ENCODE measurements around the gene MOK. TPM values are rescaled to one million over a fixed set of nuclear protein-coding genes. Genes with fewer than 3 reads are reported as not detected.
"Not testable (repeated sequence)": the region's sequence is repeated elsewhere in the genome, so short reads cannot be mapped to it uniquely, and the experiment has no call there.

The MOK gene
- polyA plus RNA-seq, 4 donors = 2.9 to 11.5 (median 4.7) TPM

DNA sequence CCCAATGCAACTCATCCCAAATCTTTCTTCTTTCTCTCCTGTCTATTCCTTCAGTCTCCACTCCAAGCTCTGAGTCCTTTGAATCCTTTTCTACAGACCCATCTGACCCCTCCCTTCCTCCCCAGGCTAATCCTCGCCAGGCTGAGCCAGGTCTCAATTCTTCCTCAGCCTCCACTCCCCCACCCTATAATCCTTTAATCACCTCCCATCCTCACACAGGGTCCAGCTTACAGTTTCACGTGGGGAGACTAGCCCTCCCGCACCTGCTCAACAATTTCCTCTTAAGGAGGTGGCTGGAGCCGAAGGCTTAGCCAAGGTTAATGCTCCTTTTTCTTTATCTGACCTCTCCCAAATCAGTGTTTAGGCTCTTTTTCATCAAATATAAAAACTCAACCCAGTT is 63.8 kb downstream of the MOK start:
- no peaks in the 10 kb centered on the region for H3K4me1 ChIP-seq (ENCODE audit: control insufficient read depth in 3 of 3, insufficient read depth in 2 of 3, low read depth in 1 of 3, low read length in 2 of 3)
- WGBS, 3 donors = 85 to 90% (median 85%) methylated on average over 4 of the region's 4 CpGs
- DNase-seq (no peak), FAIRE-seq (no peak)
- peaks cover 0 to 7% of the 10 kb centered on the region in 2 donors for H3K9me3 ChIP-seq (ENCODE audit: control insufficient read depth in 2 of 2, insufficient read depth in 1 of 2, low read depth in 1 of 2, low read length in 1 of 2)
- H3K27me3 ChIP-seq (ENCODE audit: control insufficient read depth in 3 of 3, insufficient read depth in 3 of 3, low read length in 3 of 3) = no peaks in the 10 kb centered on the region
- H3K4me3 ChIP-seq (ENCODE audit: low read depth in 1 of 3, low read length in 3 of 3) = no peak overlapping the region
- H3K27ac ChIP-seq (ENCODE audit: low read depth in 1 of 3, low read length in 2 of 3) = no peak overlapping the region
- peaks cover 0 to 6% (median 0%) of the 10 kb centered on the region in 3 donors for H3K36me3 ChIP-seq (ENCODE audit: control insufficient read depth in 3 of 3, insufficient read depth in 2 of 3, low read depth in 1 of 3, low read length in 3 of 3)

DNA sequence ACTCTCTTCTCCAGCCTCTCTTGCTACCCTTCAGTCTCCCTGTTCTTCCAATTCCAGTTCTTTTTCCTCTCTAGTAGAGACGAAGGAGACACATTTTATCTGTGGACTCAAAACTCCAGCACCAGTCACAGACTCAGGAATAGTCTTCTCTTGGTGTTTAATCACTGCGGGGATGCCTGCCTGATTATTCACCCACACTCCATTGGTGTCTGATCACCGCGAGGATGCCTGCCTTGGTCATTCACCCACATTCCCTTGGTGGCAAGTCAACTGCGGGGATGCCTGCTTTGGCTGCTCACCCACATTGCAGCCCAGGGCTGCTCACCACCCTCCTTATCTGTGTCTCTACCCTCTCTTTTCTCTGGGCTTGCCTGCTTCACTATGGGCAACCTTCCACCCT is 64.5 kb downstream of the MOK start:
- H3K9me3 ChIP-seq (ENCODE audit: control insufficient read depth in 2 of 2, insufficient read depth in 1 of 2, low read depth in 1 of 2, low read length in 1 of 2); H3K4me1 ChIP-seq (ENCODE audit: control insufficient read depth in 3 of 3, insufficient read depth in 2 of 3, low read depth in 1 of 3, low read length in 2 of 3); DNase-seq; H3K27me3 ChIP-seq (ENCODE audit: control insufficient read depth in 3 of 3, insufficient read depth in 3 of 3, low read length in 3 of 3); H3K36me3 ChIP-seq (ENCODE audit: control insufficient read depth in 3 of 3, insufficient read depth in 2 of 3, low read depth in 1 of 3, low read length in 3 of 3); FAIRE-seq; H3K27ac ChIP-seq (ENCODE audit: low read depth in 1 of 3, low read length in 2 of 3); H3K4me3 ChIP-seq (ENCODE audit: low read depth in 1 of 3, low read length in 3 of 3): not testable (repeated sequence)
- WGBS, 3 donors = 95 to 96% (median 96%) methylated on average over 5 of the region's 5 CpGs

DNA sequence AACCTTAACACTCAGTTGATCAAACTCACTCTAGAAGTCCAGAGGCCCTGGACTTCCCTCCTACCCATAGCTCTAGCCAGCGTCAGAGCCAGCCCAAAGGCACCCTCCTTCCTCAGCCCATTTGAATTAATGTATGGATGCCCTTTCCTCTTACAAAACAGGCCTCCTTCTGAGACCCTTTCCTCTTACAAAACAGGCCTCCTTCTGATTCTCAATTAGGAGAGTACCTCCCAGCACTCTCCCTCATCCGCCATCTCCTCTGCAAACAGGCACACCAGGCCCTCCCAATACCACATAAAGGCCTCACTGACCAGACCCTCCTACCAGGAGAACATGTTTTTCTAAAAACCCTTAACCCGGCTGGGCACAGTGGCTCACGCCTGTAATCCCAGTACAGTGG is 65.7 kb downstream of the MOK start:
- 94 to 97% (median 96%) methylated on average over 4 of the region's 4 CpGs for WGBS, 3 donors
- FAIRE-seq (no peak), DNase-seq (no peak)
- peaks cover 0 to 2% (median 0%) of the 10 kb centered on the region in 3 donors for H3K4me1 ChIP-seq (ENCODE audit: control insufficient read depth in 3 of 3, insufficient read depth in 2 of 3, low read depth in 1 of 3, low read length in 2 of 3)
- no peak overlapping the region for H3K27ac ChIP-seq (ENCODE audit: low read depth in 1 of 3, low read length in 2 of 3)
- no peak overlapping the region for H3K4me3 ChIP-seq (ENCODE audit: low read depth in 1 of 3, low read length in 3 of 3)
- H3K36me3 ChIP-seq (ENCODE audit: control insufficient read depth in 3 of 3, insufficient read depth in 2 of 3, low read depth in 1 of 3, low read length in 3 of 3) = peaks cover 0 to 6% (median 0%) of the 10 kb centered on the region in 3 donors
- H3K9me3 ChIP-seq (ENCODE audit: control insufficient read depth in 2 of 2, insufficient read depth in 1 of 2, low read depth in 1 of 2, low read length in 1 of 2) = peaks cover 0 to 7% of the 10 kb centered on the region in 2 donors
- H3K27me3 ChIP-seq (ENCODE audit: control insufficient read depth in 3 of 3, insufficient read depth in 3 of 3, low read length in 3 of 3) = no peaks in the 10 kb centered on the region

DNA sequence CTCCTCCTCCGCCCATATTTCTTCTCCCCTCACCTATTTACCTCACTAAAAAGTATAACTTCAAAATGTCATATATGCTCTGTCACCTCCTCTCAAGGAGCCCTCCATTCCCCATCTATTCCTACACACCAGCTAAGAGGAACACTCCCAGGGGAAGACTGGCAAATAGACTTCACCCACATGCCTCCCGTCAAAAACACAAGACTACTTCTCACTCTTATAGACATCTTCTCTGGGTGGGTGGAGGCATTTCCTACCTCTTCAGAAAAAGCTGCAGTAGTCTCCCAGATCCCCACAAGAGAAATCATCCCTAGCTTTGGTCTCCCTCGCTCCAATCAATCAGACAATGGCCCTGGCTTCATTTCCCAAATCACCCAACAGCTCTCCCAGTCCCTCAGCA is 66.2 kb downstream of the MOK start:
- DNase-seq (no peak), FAIRE-seq (no peak)
- WGBS, 3 donors = 80 to 90% (median 89%) methylated on average over 3 of the region's 3 CpGs

DNA sequence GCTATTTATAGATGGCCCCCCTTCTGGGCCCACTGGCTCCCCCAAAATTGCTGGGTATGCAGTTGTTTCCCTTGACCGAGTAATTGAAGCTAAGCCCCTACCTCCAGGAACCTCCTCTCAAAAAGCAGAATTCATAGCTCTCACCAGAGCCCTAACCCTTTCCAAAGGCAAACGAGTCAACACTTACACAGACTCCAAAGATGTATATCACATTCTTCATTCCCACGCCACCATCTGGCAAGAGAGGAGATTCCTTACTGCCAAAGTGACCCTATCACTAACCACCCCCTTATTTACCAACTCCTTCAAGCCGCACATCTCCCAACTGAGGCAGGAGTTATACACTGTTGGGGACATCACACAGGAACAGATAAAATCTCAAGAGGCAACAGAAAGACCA is 66.8 kb downstream of the MOK start:
- H3K4me1 ChIP-seq (ENCODE audit: control insufficient read depth in 3 of 3, insufficient read depth in 2 of 3, low read depth in 1 of 3, low read length in 2 of 3) = peaks cover 0 to 2% (median 0%) of the 10 kb centered on the region in 3 donors
- DNase-seq = no peak
- FAIRE-seq = no peak
- peaks cover 0 to under 1% of the 10 kb centered on the region in 2 donors for H3K9me3 ChIP-seq (ENCODE audit: control insufficient read depth in 2 of 2, insufficient read depth in 1 of 2, low read depth in 1 of 2, low read length in 1 of 2)
- no peak overlapping the region for H3K27ac ChIP-seq (ENCODE audit: low read depth in 1 of 3, low read length in 2 of 3)
- WGBS, 3 donors = 75 to 82% (median 76%) methylated on average over 4 of the region's 4 CpGs
- peaks cover 0 to 11% (median 0%) of the 10 kb centered on the region in 3 donors for H3K36me3 ChIP-seq (ENCODE audit: control insufficient read depth in 3 of 3, insufficient read depth in 2 of 3, low read depth in 1 of 3, low read length in 3 of 3)
- H3K27me3 ChIP-seq (ENCODE audit: control insufficient read depth in 3 of 3, insufficient read depth in 3 of 3, low read length in 3 of 3) = no peaks in the 10 kb centered on the region
- no peak overlapping the region for H3K4me3 ChIP-seq (ENCODE audit: low read depth in 1 of 3, low read length in 3 of 3)

More for the DNA sequence above, 66.2 kb downstream of the MOK start:
- Histone ChIP-seq H3K9me3 (ENCODE audit: control insufficient read depth in 2 of 2, insufficient read depth in 1 of 2, low read depth in 1 of 2, low read length in 1 of 2) (peaks cover 0 to 4% of the 10 kb centered on the region in 2 donors), H3K36me3 (ENCODE audit: control insufficient read depth in 3 of 3, insufficient read depth in 2 of 3, low read depth in 1 of 3, low read length in 3 of 3) (peaks cover 0 to 6% (median 0%) of the 10 kb centered on the region in 3 donors), H3K27ac (ENCODE audit: low read depth in 1 of 3, low read length in 2 of 3) (no peak overlapping the region), H3K27me3 (ENCODE audit: control insufficient read depth in 3 of 3, insufficient read depth in 3 of 3, low read length in 3 of 3) (no peaks in the 10 kb centered on the region), H3K4me3 (ENCODE audit: low read depth in 1 of 3, low read length in 3 of 3) (no peak overlapping the region), H3K4me1 (ENCODE audit: control insufficient read depth in 3 of 3, insufficient read depth in 2 of 3, low read depth in 1 of 3, low read length in 2 of 3) (peaks cover 0 to 2% (median 0%) of the 10 kb centered on the region in 3 donors)

DNA sequence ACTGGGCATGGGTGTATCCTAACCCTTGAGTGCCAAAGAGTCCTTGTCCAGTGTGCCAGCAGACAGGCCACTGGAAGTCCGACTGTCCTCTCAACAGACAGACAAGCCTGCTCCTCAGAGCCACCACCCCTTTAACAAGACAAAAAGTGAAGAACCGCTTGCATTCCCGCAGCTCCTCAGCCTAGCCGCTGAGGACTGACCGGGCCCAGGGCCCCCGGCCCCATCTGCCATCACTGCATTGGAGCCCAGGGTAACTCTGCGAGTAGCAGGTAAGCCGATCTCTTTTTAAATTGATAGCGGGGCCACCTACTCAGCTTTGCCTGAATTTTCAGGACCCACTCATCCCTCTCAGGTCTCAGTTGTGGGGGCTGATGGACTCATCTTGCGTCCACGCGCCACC is 68.9 kb downstream of the MOK start:
- no peaks in the 10 kb centered on the region for H3K9me3 ChIP-seq (ENCODE audit: control insufficient read depth in 2 of 2, insufficient read depth in 1 of 2, low read depth in 1 of 2, low read length in 1 of 2)
- H3K27me3 ChIP-seq (ENCODE audit: control insufficient read depth in 3 of 3, insufficient read depth in 3 of 3, low read length in 3 of 3) = no peaks in the 10 kb centered on the region
- H3K36me3 ChIP-seq (ENCODE audit: control insufficient read depth in 3 of 3, insufficient read depth in 2 of 3, low read depth in 1 of 3, low read length in 3 of 3) = peaks cover 0 to 28% (median 0%) of the 10 kb centered on the region in 3 donors
- DNase-seq (no peak), FAIRE-seq (no peak)
- H3K4me3 ChIP-seq (ENCODE audit: low read depth in 1 of 3, low read length in 3 of 3) = no peak overlapping the region
- H3K27ac ChIP-seq (ENCODE audit: low read depth in 1 of 3, low read length in 2 of 3) = no peak overlapping the region
- H3K4me1 ChIP-seq (ENCODE audit: control insufficient read depth in 3 of 3, insufficient read depth in 2 of 3, low read depth in 1 of 3, low read length in 2 of 3) = peaks cover 0 to 2% (median 0%) of the 10 kb centered on the region in 3 donors
- WGBS, 3 donors = 95 to 99% (median 95%) methylated on average over 12 of the region's 12 CpGs

DNA sequence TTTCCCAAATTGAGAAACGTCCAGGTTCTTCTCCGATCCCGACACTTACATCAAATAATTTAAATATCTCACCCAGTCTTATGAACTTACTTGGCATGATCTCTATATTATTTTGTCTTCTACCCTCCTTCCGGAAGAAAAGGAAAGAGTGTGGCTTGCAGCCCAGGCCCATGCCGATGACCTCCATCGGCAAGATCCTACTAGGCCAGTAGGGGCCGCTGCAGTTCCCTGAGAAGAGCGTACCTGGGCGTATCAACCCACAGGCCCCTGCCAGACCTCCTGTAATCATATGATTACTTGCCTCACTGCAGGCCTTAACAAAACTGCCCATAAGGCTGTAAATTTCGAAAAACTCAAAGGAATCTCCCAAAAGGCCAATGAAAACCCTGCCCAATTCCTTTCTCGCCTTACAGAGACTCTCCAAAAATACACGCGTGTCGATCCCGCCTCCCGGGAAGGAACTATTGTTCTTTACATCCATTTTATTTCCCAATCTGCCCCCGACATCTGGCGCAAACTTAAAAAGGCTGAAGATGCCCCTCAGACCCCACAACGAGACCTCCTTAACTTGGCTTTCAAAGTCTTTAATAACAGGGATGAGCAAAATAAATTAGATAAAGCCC is 69.6 kb downstream of the MOK start:
- Histone ChIP-seq H3K4me1 (ENCODE audit: control insufficient read depth in 3 of 3, insufficient read depth in 2 of 3, low read depth in 1 of 3, low read length in 2 of 3) (peaks cover 0 to 2% (median 0%) of the 10 kb centered on the region in 3 donors), H3K27me3 (ENCODE audit: control insufficient read depth in 3 of 3, insufficient read depth in 3 of 3, low read length in 3 of 3) (no peaks in the 10 kb centered on the region), H3K36me3 (ENCODE audit: control insufficient read depth in 3 of 3, insufficient read depth in 2 of 3, low read depth in 1 of 3, low read length in 3 of 3) (peaks cover 0 to 34% (median 0%) of the 10 kb centered on the region in 3 donors), H3K9me3 (ENCODE audit: control insufficient read depth in 2 of 2, insufficient read depth in 1 of 2, low read depth in 1 of 2, low read length in 1 of 2) (no peaks in the 10 kb centered on the region), H3K27ac (ENCODE audit: low read depth in 1 of 3, low read length in 2 of 3) (no peak overlapping the region), H3K4me3 (ENCODE audit: low read depth in 1 of 3, low read length in 3 of 3) (no peak overlapping the region)
- DNase-seq = peak; percentile 77 to 88
- no peak for FAIRE-seq
- 44 to 47% (median 47%) methylated on average over 19 of the region's 19 CpGs for WGBS, 3 donors

DNA sequence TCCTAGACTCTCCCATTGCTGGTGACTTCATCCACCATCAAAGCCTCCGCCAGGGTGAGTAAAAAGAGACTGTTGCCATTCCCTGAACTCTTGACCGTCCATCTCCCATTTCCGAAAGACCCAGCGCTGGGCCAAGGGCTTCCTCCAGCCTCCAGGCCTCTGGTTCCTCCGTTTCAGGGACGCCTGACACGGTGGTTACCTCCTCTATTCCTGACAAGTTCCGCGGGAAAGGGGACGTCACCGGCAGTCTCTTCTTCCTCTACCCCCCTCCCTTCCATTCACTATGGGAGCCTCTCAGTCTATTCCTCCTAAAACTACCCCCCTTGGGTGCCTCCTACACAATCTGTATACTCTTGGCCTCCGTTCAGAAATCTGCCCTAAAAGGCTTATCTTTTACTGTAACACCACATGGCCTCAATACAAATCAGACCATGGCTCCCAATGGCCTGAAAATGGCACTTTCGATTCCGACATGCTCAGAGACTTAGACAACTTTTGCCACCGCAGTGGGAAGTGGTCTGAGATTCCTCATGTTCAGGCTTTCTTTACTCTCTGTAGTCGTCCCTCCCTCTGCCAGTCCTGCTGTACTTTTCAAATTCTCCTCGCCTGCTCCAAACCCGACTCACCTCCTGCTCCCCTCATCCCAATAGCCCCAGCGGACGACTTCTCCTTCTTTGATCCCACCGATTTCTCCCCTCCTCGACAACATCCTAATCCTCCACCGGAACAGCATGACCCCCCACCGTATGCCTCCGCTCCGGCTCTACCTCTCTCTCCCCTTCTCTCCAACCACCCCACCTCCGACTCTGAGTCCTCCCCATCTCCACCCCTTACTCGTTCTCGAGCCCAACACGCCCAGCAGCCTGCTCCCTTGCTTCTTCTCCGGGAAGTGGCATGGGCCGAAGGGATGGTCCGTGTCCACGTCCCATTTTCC is 70.4 kb downstream of the MOK start:
- Histone ChIP-seq H3K4me3 (ENCODE audit: low read depth in 1 of 3, low read length in 3 of 3) (no peak overlapping the region), H3K36me3 (ENCODE audit: control insufficient read depth in 3 of 3, insufficient read depth in 2 of 3, low read depth in 1 of 3, low read length in 3 of 3) (peaks cover 0 to 42% (median 0%) of the 10 kb centered on the region in 3 donors), H3K27ac (ENCODE audit: low read depth in 1 of 3, low read length in 2 of 3) (no peak overlapping the region), H3K9me3 (ENCODE audit: control insufficient read depth in 2 of 2, insufficient read depth in 1 of 2, low read depth in 1 of 2, low read length in 1 of 2) (no peaks in the 10 kb centered on the region), H3K4me1 (ENCODE audit: control insufficient read depth in 3 of 3, insufficient read depth in 2 of 3, low read depth in 1 of 3, low read length in 2 of 3) (peaks cover 0 to 2% (median 0%) of the 10 kb centered on the region in 3 donors), H3K27me3 (ENCODE audit: control insufficient read depth in 3 of 3, insufficient read depth in 3 of 3, low read length in 3 of 3) (no peaks in the 10 kb centered on the region)
- no peak for FAIRE-seq
- DNase-seq = no peak
- WGBS, 3 donors = 67 to 73% (median 67%) methylated on average over 34 of the region's 34 CpGs
